ENCODE measurements around the gene RUNX3. TPM values are rescaled to one million over a fixed set of nuclear protein-coding genes. Genes with fewer than 3 reads are reported as not detected.

RUNX3 gene
- total RNA-seq, 1 experiment from 2014 or later, result 1.1 TPM

GRCh38 chr1:24856787-24857506 is 73.1 kb downstream of the RUNX3 start:
- no peak overlapping the region for H3K27ac Mint-ChIP-seq (ENCODE audit: unreplicated experiment)
- no peak for TF ChIP-seq CTCF (IDR thresholded peaks at IDR 0.05; ENCODE audit: insufficient read depth in 1 of 2, low read depth in 1 of 2, low read length in 1 of 2, severe bottlenecking in 1 of 2, unreplicated experiment in 1 of 2)
- no TSS peak for BruUV-seq (replicated peaks)
- Histone ChIP-seq H3K9me3 (no peaks in the 10 kb centered on the region), H3K27me3 (replicated peaks; ENCODE audit: control insufficient read depth, insufficient read depth, low read length) (no peaks in the 10 kb centered on the region), H3K4me1 (peaks cover 8% of the 10 kb centered on the region; the same call in 1 of the 2 replicates), H3K4me3 (ENCODE audit: low read depth, low read length) (no peak overlapping the region), H3K36me3 (ENCODE audit: control insufficient read depth, insufficient read depth, low read length) (no peaks in the 10 kb centered on the region)
- no peaks in the 10 kb centered on the region for H3K27me3 Mint-ChIP-seq (ENCODE audit: insufficient read depth, unreplicated experiment)
- no peak for DNase-seq
- no peaks in the 10 kb centered on the region for H3K4me1 Mint-ChIP-seq (ENCODE audit: low read depth, unreplicated experiment)
- intact Hi-C loops (cut with micrococcal nuclease; ENCODE audit: unreplicated experiment), result no loop called here
- ChIA-PET CTCF (no interaction called here), POLR2A (no interaction called here)
- H3K36me3 Mint-ChIP-seq (ENCODE audit: insufficient read depth, unreplicated experiment), result peaks cover 10% of the 10 kb centered on the region
- H3K4me3 Mint-ChIP-seq (ENCODE audit: unreplicated experiment), result no peak overlapping the region
- H3K9me3 Mint-ChIP-seq (ENCODE audit: unreplicated experiment), result no peaks in the 10 kb centered on the region

DNA sequence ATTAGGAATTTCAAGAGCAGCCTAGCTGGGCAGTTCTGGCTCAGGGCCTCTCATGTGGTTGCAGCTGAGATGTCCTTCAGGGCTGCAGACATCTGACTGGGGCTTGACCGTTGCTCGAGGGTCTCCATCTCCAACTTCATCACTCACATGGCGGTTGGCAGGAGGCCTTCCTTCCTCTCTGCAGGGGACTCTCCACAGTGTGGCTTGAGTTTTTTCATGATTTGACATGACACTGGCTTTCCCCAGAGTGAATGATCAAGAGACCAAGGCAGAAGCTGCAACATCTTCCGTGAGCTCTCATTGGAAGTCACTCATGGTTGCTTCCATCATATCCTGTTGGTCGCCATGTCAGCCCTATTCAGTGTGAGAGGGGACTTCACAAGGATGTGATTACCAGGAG is 74.6 kb downstream of the RUNX3 start:
- Histone ChIP-seq H3K36me3 (ENCODE audit: control insufficient read depth, insufficient read depth, low read length) (no peaks in the 10 kb centered on the region), H3K4me3 (ENCODE audit: low read depth, low read length) (no peak overlapping the region), H3K9me3 (no peaks in the 10 kb centered on the region), H3K27me3 (replicated peaks; ENCODE audit: control insufficient read depth, insufficient read depth, low read length) (no peaks in the 10 kb centered on the region), H3K4me1 (peaks cover 6% of the 10 kb centered on the region; the same call in 1 of the 2 replicates)
- no peak overlapping the region for H3K27ac Mint-ChIP-seq (ENCODE audit: unreplicated experiment)
- no TSS peak for BruUV-seq (replicated peaks)
- no peaks in the 10 kb centered on the region for H3K4me1 Mint-ChIP-seq (ENCODE audit: low read depth, unreplicated experiment)
- no peak for TF ChIP-seq CTCF (IDR thresholded peaks at IDR 0.05; ENCODE audit: insufficient read depth in 1 of 2, low read depth in 1 of 2, low read length in 1 of 2, severe bottlenecking in 1 of 2, unreplicated experiment in 1 of 2)
- intact Hi-C loops (cut with micrococcal nuclease; ENCODE audit: unreplicated experiment), result no loop called here
- H3K9me3 Mint-ChIP-seq (ENCODE audit: unreplicated experiment), result no peaks in the 10 kb centered on the region
- ChIA-PET POLR2A (no interaction called here), CTCF (no interaction called here)
- no peak overlapping the region for H3K4me3 Mint-ChIP-seq (ENCODE audit: unreplicated experiment)
- H3K27me3 Mint-ChIP-seq (ENCODE audit: insufficient read depth, unreplicated experiment), result no peaks in the 10 kb centered on the region
- DNase-seq, result no peak
- peaks cover 10% of the 10 kb centered on the region for H3K36me3 Mint-ChIP-seq (ENCODE audit: insufficient read depth, unreplicated experiment)

DNA sequence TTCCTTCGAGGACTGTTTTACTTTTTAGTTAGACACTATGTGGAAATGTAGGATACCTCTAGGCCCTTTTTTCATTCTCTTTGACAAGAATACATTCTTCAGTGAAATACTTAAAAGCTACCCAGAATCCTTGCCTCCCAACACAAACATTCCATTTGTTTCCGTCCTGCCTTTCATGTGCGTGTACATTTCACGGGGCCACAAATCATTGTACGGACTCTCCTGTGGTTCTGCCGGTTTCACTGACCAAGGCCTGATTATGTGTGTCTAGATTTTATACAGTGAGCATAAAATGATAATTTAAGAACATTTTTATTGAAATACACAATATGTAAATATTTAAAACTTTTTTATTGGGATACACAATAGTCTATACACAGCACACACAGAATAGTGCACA is 76.4 kb downstream of the RUNX3 start:
- Mint-ChIP-seq H3K9me3 (ENCODE audit: unreplicated experiment) (no peaks in the 10 kb centered on the region), H3K27me3 (ENCODE audit: insufficient read depth, unreplicated experiment) (no peaks in the 10 kb centered on the region), H3K27ac (ENCODE audit: unreplicated experiment) (no peak overlapping the region), H3K4me3 (ENCODE audit: unreplicated experiment) (no peak overlapping the region), H3K4me1 (ENCODE audit: low read depth, unreplicated experiment) (no peaks in the 10 kb centered on the region), H3K36me3 (ENCODE audit: insufficient read depth, unreplicated experiment) (peaks cover 15% of the 10 kb centered on the region)
- no TSS peak for BruUV-seq (replicated peaks)
- H3K4me3 ChIP-seq (ENCODE audit: low read depth, low read length), result no peak overlapping the region
- H3K36me3 ChIP-seq (ENCODE audit: control insufficient read depth, insufficient read depth, low read length), result no peaks in the 10 kb centered on the region
- H3K9me3 ChIP-seq, result no peaks in the 10 kb centered on the region
- no peaks in the 10 kb centered on the region for H3K27me3 ChIP-seq (replicated peaks; ENCODE audit: control insufficient read depth, insufficient read depth, low read length)
- no peak for DNase-seq
- no peak for TF ChIP-seq CTCF (IDR thresholded peaks at IDR 0.05; ENCODE audit: insufficient read depth in 1 of 2, low read depth in 1 of 2, low read length in 1 of 2, severe bottlenecking in 1 of 2, unreplicated experiment in 1 of 2)
- CTCF ChIA-PET, result interaction anchor here (0.6 kb wide), 1 partner anchor 164 kb away, joined by 4 read pairs; no protein-coding TSS in a partner anchor
- POLR2A ChIA-PET, result interaction anchor here (0.6 kb wide), 1 partner anchor 359 kb away, joined by 3 read pairs; no protein-coding TSS in a partner anchor
- intact Hi-C loops (cut with micrococcal nuclease; ENCODE audit: unreplicated experiment), result no loop called here
- H3K4me1 ChIP-seq, result peaks cover 6% of the 10 kb centered on the region; the same call in 1 of the 2 replicates

Data from Caco-2 (cell line).